Chondrocyte (in vitro differentiated cells): ENCODE measurements around the gene NELFA. TPM values are rescaled to one million over a fixed set of nuclear protein-coding genes. Genes with fewer than 3 reads are reported as not detected.

ENCODE experiments used
- DNase-seq: peaks from one replicate; pipeline ENCODE4 v3.0.0; 2021; ENCODE audit warnings: mixed read lengths, low spot score
- H3K27ac Mint-ChIP-seq: one replicate; pipeline ENCODE4 v1.8.0; 2021; ENCODE audit warnings: mild to moderate bottlenecking, moderate library complexity, mixed read lengths; ENCODE audit not compliant: unreplicated experiment
- H3K27me3 Mint-ChIP-seq: 2 replicates; pipeline ENCODE4 v1.8.0; 2021; ENCODE audit warnings: low read depth, mixed read lengths
- H3K36me3 Mint-ChIP-seq: 2 replicates; pipeline ENCODE4 v1.8.0; 2021; ENCODE audit warnings: low read depth, mixed read lengths
- H3K4me1 Mint-ChIP-seq: 2 replicates; pipeline ENCODE4 v1.8.0; 2021; ENCODE audit warnings: low read depth, mild to moderate bottlenecking, mixed read lengths
- H3K4me3 Mint-ChIP-seq: one replicate; pipeline ENCODE4 v1.8.0; 2021; ENCODE audit warnings: mild to moderate bottlenecking, moderate library complexity, mixed read lengths; ENCODE audit not compliant: unreplicated experiment
- H3K9me3 Mint-ChIP-seq: 2 replicates; pipeline ENCODE4 v1.8.0; 2021; ENCODE audit warnings: low read depth, mixed read lengths
- total RNA-seq: library from RNA; stranded (reverse); gene quantifications from 3 replicates; pipeline ENCODE4 v1.2.1, GENCODE V29; 2021
- TF ChIP-seq, protein P1 (sequence below): fragments of 200-600 bp; sonication (generic); IDR thresholded peaks from 2 replicates; pipeline ENCODE4 v1.5.0; 2021; ENCODE audit warnings: antibody characterized with exemption, mild to moderate bottlenecking, moderate library complexity

Gene NELFA
- total RNA-seq, 1 donor from 2014 or later, result 23.5 TPM

DNA sequence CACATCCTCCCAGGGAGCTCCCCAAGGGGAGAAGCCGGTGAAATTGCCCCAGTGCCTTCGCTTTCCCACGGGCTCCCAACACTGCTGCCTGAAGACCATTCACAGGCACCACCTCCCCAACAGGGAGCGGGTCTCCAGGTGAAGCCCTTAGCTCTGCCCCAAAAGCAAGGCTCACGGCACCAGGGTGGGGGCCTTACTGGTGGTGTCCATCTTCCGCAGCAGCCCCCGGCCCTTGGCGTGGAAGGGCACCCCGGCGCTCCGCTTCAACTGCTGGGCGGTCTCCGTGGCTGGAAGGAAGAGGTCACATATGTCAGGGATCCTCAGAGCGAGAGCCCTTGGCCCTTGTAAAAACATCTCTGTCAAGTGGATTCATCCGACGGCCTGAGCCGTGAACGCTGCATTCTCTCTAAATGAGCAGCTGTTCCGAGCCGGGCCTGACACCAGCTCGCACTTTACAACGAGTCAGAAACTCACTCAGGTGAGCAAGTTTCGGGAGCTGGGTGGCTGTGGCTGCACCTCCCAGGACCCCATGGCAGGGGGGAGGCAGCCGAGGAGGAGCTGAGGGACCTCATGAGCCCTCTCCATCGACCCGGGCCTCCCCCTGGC, 20.9 kb downstream of the NELFA start:
- peaks cover 5% of the 10 kb centered on the region for H3K4me1 Mint-ChIP-seq
- H3K27ac Mint-ChIP-seq, result no peak overlapping the region
- no peaks in the 10 kb centered on the region for H3K27me3 Mint-ChIP-seq
- DNase-seq, result no peak
- H3K36me3 Mint-ChIP-seq, result peaks cover 9% of the 10 kb centered on the region
- TF ChIP-seq, protein P1, sequence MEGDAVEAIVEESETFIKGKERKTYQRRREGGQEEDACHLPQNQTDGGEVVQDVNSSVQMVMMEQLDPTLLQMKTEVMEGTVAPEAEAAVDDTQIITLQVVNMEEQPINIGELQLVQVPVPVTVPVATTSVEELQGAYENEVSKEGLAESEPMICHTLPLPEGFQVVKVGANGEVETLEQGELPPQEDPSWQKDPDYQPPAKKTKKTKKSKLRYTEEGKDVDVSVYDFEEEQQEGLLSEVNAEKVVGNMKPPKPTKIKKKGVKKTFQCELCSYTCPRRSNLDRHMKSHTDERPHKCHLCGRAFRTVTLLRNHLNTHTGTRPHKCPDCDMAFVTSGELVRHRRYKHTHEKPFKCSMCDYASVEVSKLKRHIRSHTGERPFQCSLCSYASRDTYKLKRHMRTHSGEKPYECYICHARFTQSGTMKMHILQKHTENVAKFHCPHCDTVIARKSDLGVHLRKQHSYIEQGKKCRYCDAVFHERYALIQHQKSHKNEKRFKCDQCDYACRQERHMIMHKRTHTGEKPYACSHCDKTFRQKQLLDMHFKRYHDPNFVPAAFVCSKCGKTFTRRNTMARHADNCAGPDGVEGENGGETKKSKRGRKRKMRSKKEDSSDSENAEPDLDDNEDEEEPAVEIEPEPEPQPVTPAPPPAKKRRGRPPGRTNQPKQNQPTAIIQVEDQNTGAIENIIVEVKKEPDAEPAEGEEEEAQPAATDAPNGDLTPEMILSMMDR, result no peak
- H3K9me3 Mint-ChIP-seq, result no peaks in the 10 kb centered on the region
- no peak overlapping the region for H3K4me3 Mint-ChIP-seq

DNA sequence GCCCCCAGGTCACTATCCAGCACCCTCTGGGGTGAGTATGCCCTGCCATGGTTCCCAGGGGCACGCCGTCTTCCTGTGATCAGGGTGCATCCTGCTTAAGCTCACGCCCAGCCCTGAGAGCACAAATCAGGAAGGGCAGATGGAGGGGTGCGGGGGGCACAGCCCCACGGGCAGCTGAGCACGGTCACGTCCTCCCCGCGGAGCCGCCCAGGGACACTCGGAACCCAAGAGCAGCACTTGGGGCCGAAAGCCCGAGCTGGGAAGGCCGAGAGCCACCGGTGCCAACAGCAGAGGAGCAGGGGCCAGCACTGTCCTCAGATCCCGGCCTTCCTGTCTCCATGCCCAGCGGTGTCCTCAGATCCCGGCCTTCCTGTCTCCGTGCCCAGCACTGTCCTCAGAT, 21.5 kb downstream of the NELFA start:
- Mint-ChIP-seq H3K9me3 (no peaks in the 10 kb centered on the region), H3K27me3 (no peaks in the 10 kb centered on the region), H3K36me3 (peaks cover 12% of the 10 kb centered on the region), H3K27ac (no peak overlapping the region), H3K4me1 (peaks cover 5% of the 10 kb centered on the region), H3K4me3 (no peak overlapping the region)
- TF ChIP-seq, protein P1, result no peak
- DNase-seq, result no peak

DNA sequence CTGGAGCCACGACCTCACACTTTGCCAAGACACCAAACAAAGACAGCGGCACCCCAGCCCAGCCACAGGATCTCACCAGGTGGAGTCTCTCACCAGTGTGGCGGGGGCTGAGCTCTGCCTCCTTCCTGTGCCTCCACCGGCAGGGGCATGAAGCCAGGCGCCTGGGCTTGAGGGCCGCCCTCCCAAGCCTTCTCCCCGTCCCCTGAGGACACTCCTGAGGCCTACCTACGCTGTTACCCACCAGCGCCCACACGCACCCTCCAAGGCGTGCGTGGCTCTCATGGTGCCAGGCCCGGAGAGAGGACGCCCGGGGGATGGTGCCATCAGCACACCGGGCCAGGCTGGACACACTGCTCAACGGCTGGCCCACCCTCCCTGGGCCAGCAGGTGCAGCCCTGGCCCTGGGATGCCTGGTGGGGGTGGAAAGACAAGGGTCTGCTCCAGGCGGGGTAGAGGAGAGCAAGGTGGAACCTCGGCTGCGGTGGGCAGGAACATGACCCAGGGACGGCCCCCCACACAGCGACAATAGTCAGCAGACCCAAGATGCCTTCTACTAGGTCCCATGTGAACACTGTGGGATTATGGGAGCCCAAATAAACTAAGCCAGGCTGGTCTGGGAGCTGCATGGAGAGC, 22.1 kb downstream of the NELFA start:
- H3K27ac Mint-ChIP-seq, result no peak overlapping the region
- no peak for DNase-seq
- peaks cover 10% of the 10 kb centered on the region for H3K4me1 Mint-ChIP-seq
- no peaks in the 10 kb centered on the region for H3K9me3 Mint-ChIP-seq
- peaks cover 14% of the 10 kb centered on the region for H3K36me3 Mint-ChIP-seq
- no peak overlapping the region for H3K4me3 Mint-ChIP-seq
- TF ChIP-seq, protein P1, result no peak
- no peaks in the 10 kb centered on the region for H3K27me3 Mint-ChIP-seq

- TF ChIP-seq, protein P1, result no peak
- Mint-ChIP-seq H3K27me3 (no peaks in the 10 kb centered on the region), H3K27ac (no peak overlapping the region), H3K36me3 (peaks cover 19% of the 10 kb centered on the region), H3K4me3 (no peak overlapping the region), H3K9me3 (no peaks in the 10 kb centered on the region), H3K4me1 (peaks cover 11% of the 10 kb centered on the region)
- peak; percentile 89 for DNase-seq
Observed at GRCh38 chr4:1985780-1986577, 22.8 kb downstream of the NELFA start.

DNA sequence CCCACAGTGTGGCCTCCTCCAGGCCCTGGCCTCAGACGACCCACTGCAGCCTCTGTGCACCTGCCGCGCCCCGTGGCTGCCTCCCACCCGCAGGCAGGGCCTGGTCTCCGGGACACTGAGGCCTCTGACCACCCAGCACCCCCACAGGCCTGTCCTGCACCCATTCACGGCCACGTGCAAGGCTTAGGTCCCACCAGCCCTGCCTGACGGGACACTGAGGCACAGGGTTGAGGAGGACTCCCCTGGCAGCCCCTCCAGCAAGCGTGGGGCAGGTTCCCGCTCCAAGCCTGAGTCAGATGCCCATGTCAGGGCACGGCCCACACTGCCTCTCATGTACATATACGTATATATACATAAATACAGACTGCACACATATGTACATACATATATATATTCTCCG, 23.5 kb downstream of the NELFA start:
- TF ChIP-seq, protein P1, result no peak
- H3K36me3 Mint-ChIP-seq, result peaks cover 16% of the 10 kb centered on the region
- H3K4me1 Mint-ChIP-seq, result peaks cover 11% of the 10 kb centered on the region

More for the DNA sequence above, 23.5 kb downstream of the NELFA start:
- Mint-ChIP-seq H3K27ac (no peak overlapping the region), H3K9me3 (no peaks in the 10 kb centered on the region), H3K4me3 (no peak overlapping the region), H3K27me3 (no peaks in the 10 kb centered on the region)
- peak; percentile 81 for DNase-seq
